Measurements from ENCODE around the gene KCNH5.

Gene KCNH5

GRCh38 chr14:62994096-62994495 lies 51.2 kb downstream of the KCNH5 start:
- no peak for DNase-seq

DNA sequence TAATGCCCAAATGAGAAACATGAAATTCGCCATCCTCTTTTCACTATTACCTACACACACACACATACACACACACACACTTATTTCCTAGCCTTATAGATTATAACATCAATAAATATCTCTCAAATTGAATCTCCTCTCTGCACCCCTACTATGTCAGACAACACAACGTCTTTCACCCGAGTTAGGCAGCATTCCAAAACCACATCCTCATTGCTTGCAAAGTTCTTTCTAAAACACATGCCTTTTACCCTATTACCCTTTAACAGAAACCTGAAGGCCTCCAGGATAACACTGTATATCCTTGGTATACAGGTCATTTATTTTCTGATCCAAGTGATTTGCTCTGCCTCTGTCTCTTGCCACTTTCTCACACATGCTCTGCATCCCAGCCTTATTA lies 56.3 kb downstream of the KCNH5 start:
- no peak for DNase-seq

GRCh38 chr14:62983821-62984220 lies 61.4 kb downstream of the KCNH5 start:
- no peak for DNase-seq

DNA sequence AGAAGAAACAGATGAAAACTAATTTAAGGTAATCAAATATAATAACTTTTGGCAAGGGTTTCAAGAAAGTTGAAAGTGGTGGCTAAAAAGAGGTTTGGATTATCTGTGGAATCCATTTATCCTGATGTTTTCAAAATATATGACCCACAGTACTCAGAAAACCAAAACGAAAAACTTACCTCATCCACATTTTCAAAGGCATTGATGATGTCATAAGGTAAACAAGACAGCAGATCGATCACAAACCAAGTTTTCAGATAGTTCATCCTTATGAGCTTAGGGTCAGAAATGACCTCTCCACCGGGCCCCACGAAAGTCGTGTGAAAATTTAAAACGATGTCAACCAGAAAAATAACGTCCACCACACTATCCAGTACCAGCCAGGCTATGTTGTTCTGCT lies 64.6 kb downstream of the KCNH5 start:
- DNase-seq = no peak

- DNase-seq = no peak
Observed at GRCh38 chr14:62957562-62957961, 87.7 kb downstream of the KCNH5 start.

- DNase-seq = no peak
Observed at GRCh38 chr14:62956413-62956812, 88.8 kb downstream of the KCNH5 start.

GRCh38 chr14:62954165-62954564 lies 91.1 kb downstream of the KCNH5 start:
- DNase-seq = no peak

- DNase-seq = no peak
Observed at GRCh38 chr14:62952226-62952625, 93.0 kb downstream of the KCNH5 start.

- no peak for DNase-seq
Observed at GRCh38 chr14:62947301-62947700, 98.0 kb downstream of the KCNH5 start.

DNA sequence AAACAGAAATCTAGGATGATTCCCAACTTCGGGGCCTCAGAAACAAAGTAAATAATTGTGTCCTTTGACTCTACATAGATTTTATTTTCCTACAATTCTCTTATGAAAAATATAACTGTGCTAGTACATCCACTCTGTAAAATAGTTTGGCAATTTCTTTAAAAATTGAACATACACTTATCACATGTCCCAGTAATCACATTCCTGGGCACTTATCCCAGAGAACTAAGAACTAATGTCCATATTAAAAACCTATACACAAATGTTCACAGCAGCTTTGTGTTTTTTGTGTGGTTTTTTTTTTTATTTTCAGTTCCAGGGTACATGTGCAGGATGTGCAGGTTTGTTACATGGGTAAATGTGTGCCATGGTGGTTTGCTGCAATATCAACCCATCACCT lies 99.0 kb downstream of the KCNH5 start:
- DNase-seq = no peak

GRCh38 chr14:62943202-62943601 lies 102.1 kb downstream of the KCNH5 start:
- no peak for DNase-seq

- no peak for DNase-seq
Observed at GRCh38 chr14:62939970-62940369, 105.3 kb downstream of the KCNH5 start.

GRCh38 chr14:62938778-62939177 lies 106.5 kb downstream of the KCNH5 start:
- no peak for DNase-seq

- no peak for DNase-seq
Observed at GRCh38 chr14:62934439-62934838, 110.8 kb downstream of the KCNH5 start.

GRCh38 chr14:62921466-62921865 lies 123.8 kb downstream of the KCNH5 start:
- DNase-seq = no peak

DNA sequence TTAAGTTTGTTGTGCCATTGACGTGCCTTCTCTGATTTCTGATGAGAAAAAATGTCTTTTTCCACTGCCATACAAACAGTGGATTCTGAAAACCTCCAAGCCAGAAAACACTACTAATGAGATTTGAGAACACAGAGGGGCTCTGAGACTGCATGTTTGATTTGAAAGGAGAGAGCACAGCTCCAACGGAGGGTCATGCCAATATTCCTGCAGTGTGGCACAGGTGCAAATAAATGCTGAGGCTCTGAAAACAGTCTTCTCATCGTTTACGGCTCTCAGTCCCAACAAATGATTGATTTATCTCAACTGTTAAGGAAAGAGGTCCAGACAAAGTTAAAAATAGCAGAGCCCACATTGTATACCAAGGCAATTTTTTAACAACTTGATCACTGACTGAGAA lies 128.7 kb downstream of the KCNH5 start:
- DNase-seq = no peak

DNA sequence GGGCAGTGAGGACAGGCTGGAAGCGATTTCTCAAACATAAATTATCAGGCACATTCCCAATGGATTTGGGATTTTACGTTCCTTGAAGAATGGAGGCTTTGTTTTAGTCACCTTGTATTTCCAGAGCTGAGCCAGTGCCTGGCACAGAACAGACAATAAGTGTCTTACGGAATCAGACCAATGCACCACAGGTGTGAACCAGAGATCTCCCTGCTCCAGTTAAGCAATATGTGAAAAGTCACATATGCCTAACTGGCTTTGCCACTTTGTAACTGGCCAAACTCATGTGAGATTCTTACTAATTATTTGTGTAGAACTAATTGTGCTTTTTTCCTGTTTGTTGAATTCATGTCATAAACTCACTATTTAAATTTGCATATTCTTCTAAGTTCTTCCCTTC lies 130.4 kb downstream of the KCNH5 start:
- no peak for DNase-seq

GRCh38 chr14:62914025-62914424 lies 131.2 kb downstream of the KCNH5 start:
- DNase-seq = no peak

DNA sequence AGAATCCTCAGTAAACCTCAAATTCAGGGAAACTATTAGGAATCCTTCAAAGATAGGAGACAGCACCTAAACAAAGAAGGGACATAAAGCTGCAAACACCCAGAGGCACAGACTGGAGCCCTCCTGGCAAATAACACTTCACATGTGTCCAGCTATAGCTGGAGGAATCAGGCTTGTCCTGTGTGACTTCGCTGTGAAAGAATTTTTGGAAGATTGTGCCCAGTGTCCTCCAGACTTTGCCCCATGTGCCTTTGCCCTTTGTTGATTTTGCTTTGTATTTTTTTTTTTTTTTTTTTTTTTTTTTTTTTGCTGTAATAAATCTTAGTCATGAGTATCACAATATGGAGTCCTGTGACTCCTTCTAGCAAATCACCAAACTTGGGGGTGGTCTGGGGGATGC lies 136.8 kb downstream of the KCNH5 start:
- DNase-seq = no peak

DNA sequence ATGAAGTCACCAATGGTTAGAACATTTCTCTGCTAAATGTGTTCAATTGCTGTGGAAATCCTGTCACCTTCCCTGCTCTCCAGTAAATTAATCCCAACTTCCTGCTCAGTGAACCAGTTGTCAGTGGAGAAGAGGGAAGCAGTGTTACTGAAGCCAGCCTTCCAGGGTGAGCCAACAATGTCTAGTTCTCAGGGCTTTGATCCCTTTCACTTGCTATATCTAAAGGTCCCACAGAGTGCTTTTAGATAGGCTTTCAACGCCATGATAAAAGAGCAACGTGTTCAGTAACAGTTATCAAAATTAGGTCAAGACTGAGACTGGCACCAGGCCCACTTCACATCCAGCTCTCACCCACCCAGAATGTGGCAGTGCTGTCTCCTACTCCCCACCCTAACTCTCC lies 139.7 kb downstream of the KCNH5 start:
- DNase-seq = no peak

GRCh38 chr14:62897771-62898170 lies 147.5 kb downstream of the KCNH5 start:
- no peak for DNase-seq

- no peak for DNase-seq
Observed at GRCh38 chr14:62896932-62897456, 148.3 kb downstream of the KCNH5 start.

GRCh38 chr14:62894736-62895135 lies 150.5 kb downstream of the KCNH5 start:
- no peak for DNase-seq

DNA sequence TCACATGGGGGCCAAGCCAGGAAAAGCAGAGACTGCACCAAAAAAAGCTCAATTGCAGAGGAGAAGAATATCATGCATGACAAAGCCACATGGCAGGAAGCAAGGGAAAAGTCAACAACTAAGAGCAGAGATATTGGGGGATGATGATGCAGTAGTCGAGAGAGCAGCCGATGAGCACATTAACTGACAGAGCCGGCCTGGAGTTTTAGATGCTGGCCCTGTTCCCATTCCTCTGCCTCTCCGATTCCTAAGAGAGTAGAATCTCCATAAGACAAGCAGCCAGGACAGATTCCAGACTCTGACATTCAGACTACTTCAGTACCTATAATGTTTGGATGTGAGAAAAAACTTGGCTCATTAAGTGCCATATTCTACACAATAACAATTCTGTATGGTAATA lies 155.9 kb downstream of the KCNH5 start:
- no peak for DNase-seq

GRCh38 chr14:62886461-62886860 lies 158.8 kb downstream of the KCNH5 start:
- no peak for DNase-seq

- no peak for DNase-seq
Observed at GRCh38 chr14:62885451-62885850, 159.8 kb downstream of the KCNH5 start.
